ENCODE measurements around the gene RAC3.

- TF ChIP-seq CTCF (conservative IDR thresholded peaks at IDR 0.05 in 1 of 2, IDR thresholded peaks at IDR 0.05 in 1 of 2; ENCODE audit: extremely low read depth in 1 of 2, insufficient read depth in 1 of 2, low read depth in 1 of 2, low read length in 2 of 2) (no peak), EZH2 (IDR thresholded peaks at IDR 0.05; ENCODE audit: borderline replicate concordance, low read length) (no peak)
Observed at GRCh38 chr17:82001571-82002056, 29.9 kb upstream of the RAC3 start.

Data from mammary epithelial cell (primary cell).